ENCODE data around the gene CYP27B1. TPM values are rescaled to one million over a fixed set of nuclear protein-coding genes. Genes with fewer than 3 reads are reported as not detected.

Gene CYP27B1
- total and polyA plus RNA-seq, 9 of the 15 experiments (the other 6 are each of a cell fraction or from before 2014, with no cell fraction given), result 0.18 to 4.2 (median 1.8) TPM

DNA sequence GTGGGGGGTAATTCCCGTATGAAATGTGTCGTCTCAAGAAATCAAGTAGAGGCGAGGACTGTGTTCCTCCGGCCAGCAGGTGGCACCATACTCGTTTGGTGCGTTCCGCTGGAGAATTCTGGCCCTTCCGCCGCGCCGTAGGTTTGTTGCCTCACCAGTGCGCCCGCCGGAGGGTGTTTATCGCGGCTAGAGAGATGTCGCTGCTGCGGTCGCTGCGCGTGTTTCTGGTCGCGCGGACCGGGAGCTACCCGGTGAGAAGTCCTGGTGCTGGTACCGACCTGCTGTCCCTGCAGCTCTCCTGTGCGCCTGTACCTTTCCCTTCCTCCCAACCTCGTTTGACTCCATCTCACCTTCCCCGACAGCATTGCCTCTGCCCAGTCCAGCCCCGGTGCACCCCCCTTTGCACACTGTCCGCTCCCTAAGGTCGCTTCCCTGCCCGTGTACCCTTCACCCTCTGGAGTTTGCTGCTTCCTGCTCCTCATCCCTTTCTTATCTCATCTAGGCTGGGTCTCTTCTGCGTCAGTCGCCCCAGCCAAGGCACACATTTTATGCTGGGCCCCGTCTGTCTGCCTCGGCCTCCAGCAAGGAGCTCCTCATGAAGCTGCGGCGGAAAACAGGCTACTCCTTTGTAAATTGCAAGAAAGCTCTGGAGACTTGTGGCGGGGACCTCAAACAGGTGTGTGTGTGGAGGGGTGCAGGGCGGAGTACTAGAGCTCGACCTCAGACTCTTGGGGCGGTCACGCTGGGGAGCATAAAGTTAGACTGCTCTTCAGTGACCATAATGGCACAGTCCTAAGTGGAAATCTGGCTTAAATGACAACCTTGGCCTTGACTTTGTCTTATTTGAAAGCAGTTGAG, 16.0 kb upstream of the CYP27B1 start, which contains the start of gene TSFM (continued):
- TF ChIP-seq CTCF (IDR thresholded peaks at IDR 0.05 in 2 of 3, conservative IDR thresholded peaks at IDR 0.05 in 1 of 3; ENCODE audit: insufficient read depth in 2 of 3, low read depth in 1 of 3, low read length in 3 of 3) (peak; percentile 91 to 97 (median 96)), ZNF431 (CRISPR knock-in tag; IDR thresholded peaks at IDR 0.05) (no peak), ZNF77 (CRISPR knock-in tag; IDR thresholded peaks at IDR 0.05) (no peak), PTTG1 (tag; IDR thresholded peaks at IDR 0.05; ENCODE audit: low read depth) (no peak), MYBL2 (IDR thresholded peaks at IDR 0.05; ENCODE audit: low read depth) (no peak), MYBL2 (CRISPR knock-in tag; IDR thresholded peaks at IDR 0.05; ENCODE audit: borderline replicate concordance) (no peak), NELFE (IDR thresholded peaks at IDR 0.05; ENCODE audit: insufficient read depth, insufficient read length) (no peak), BRD9 (IDR thresholded peaks at IDR 0.05; ENCODE audit: low read depth, partially characterized antibody) (no peak), RCOR1 (IDR thresholded peaks at IDR 0.05; ENCODE audit: borderline replicate concordance in 1 of 2, low read depth in 2 of 2, low read length in 2 of 2) (peak in 1 of 2 experiments; percentile 60; a peak in 1 of 4 replicates), POLR3A (IDR thresholded peaks at IDR 0.05; ENCODE audit: borderline replicate concordance, extremely low read depth, insufficient read depth, insufficient read length) (no peak), BCLAF1 (IDR thresholded peaks at IDR 0.05; ENCODE audit: borderline replicate concordance in 1 of 2, control insufficient read depth in 1 of 2, low read depth in 2 of 2, low read length in 1 of 2) (peak in 1 of 2 experiments; percentile 91; a peak in 1 of 4 replicates), E2F1 (CRISPR knock-in tag; IDR thresholded peaks at IDR 0.05) (no peak), ZBTB33 (CRISPR knock-in tag; IDR thresholded peaks at IDR 0.05) (peak; percentile 73), HMG20A (CRISPR knock-in tag; conservative IDR thresholded peaks at IDR 0.05) (no peak), HIVEP1 (CRISPR knock-in tag; IDR thresholded peaks at IDR 0.05) (no peak), FUS (optimal IDR thresholded peaks at IDR 0.05; ENCODE audit: low read depth, low read length) (no peak)
- TF ChIP-seq, protein P1, sequence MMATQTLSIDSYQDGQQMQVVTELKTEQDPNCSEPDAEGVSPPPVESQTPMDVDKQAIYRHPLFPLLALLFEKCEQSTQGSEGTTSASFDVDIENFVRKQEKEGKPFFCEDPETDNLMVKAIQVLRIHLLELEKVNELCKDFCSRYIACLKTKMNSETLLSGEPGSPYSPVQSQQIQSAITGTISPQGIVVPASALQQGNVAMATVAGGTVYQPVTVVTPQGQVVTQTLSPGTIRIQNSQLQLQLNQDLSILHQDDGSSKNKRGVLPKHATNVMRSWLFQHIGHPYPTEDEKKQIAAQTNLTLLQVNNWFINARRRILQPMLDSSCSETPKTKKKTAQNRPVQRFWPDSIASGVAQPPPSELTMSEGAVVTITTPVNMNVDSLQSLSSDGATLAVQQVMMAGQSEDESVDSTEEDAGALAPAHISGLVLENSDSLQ (IDR thresholded peaks at IDR 0.05), result no peak; the same call in 1 of the 2 replicates
